Colonic mucosa (tissue), 4 donors: ENCODE measurements around the gene TAF1. TPM values are rescaled to one million over a fixed set of nuclear protein-coding genes. Genes with fewer than 3 reads are reported as not detected.
"Not testable (repeated sequence)": the region's sequence is repeated elsewhere in the genome, so short reads cannot be mapped to it uniquely, and the experiment has no call there.

Experiments used
- DNase-seq: peaks from one replicate; pipeline ENCODE4 v3.0.0-alpha.2; 2020
- H3K27ac ChIP-seq: fragments of 200-600 bp; one replicate; pipeline ENCODE4 v1.8.0; 2021
- H3K27me3 ChIP-seq: fragments of 200-600 bp; one replicate; pipeline ENCODE4 v1.8.0; 2021
- H3K36me3 ChIP-seq: fragments of 200-600 bp; one replicate; pipeline ENCODE4 v1.8.0; 2021
- H3K4me1 ChIP-seq: fragments of 200-600 bp; one replicate; pipeline ENCODE4 v1.8.0; 2021; ENCODE audit warnings: mild to moderate bottlenecking
- H3K4me3 ChIP-seq: fragments of 200-600 bp; one replicate; pipeline ENCODE4 v1.8.0; 2021
- H3K9ac ChIP-seq, 2 donors: one replicate each; pipeline ENCODE4 v1.7.0; 2013; ENCODE audit warnings: control low read depth in 2 of 2, low read depth in 2 of 2, low read length in 2 of 2
- H3K9me3 ChIP-seq: fragments of 200-600 bp; one replicate; pipeline ENCODE4 v1.8.0; 2021
- intact Hi-C: fragments of 100-400 bp; cut with DNase I; formaldehyde crosslinking; loops from one replicate; pipeline ENCODE4 v1.14.1; 2022
- total RNA-seq, 2 donors: library from RNA; stranded (reverse); fragmentation: NEBNext Ultra II Directional in 1 of 2; extraction: Animal tissue kit (Norgen Biotek cat#: 25700) in 1 of 2; gene quantifications; one replicate each; pipeline ENCODE4 v1.2.1, GENCODE V29; 2021
- TF ChIP-seq, protein P1 (sequence below): fragments of 200-600 bp; IDR thresholded peaks from one replicate; pipeline ENCODE4 v1.8.0; 2022; ENCODE audit warnings: antibody characterized with exemption, mild to moderate bottlenecking
- donor health status: healthy.
- donor health status: DM: no; HTN: no; CAD: no.
- donor health status: DM: no; HTN: no; CAD: no.

The TAF1 gene
- total RNA-seq, 2 donors from 2014 or later = 24.6 to 25.0 TPM

DNA sequence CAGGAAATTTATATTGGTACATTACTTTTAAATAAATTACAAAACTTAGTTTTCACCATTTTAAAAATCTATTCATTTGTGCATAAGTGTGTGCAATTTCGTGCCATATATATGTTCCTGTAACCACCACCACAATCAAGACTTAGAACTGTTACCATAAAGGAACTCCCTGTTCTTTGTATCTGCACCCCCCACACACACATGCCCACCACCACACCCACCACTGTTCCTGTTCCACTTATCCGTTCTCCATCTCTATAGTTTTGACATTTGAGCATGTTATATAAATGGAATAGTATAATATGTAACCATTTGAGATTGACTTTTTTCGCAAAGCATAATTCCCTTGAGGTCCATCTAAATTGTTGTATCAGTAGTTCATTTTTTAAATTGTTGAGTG is 73.7 kb downstream of the TAF1 start:
- intact Hi-C loops = no loop called here
- Histone ChIP-seq H3K36me3 (no peaks in the 10 kb centered on the region), H3K9ac (no peak overlapping the region), H3K9me3 (no peaks in the 10 kb centered on the region), H3K4me1 (no peaks in the 10 kb centered on the region), H3K27ac (no peak overlapping the region), H3K27me3 (no peaks in the 10 kb centered on the region), H3K4me3 (no peak overlapping the region)
- TF ChIP-seq, protein P1, sequence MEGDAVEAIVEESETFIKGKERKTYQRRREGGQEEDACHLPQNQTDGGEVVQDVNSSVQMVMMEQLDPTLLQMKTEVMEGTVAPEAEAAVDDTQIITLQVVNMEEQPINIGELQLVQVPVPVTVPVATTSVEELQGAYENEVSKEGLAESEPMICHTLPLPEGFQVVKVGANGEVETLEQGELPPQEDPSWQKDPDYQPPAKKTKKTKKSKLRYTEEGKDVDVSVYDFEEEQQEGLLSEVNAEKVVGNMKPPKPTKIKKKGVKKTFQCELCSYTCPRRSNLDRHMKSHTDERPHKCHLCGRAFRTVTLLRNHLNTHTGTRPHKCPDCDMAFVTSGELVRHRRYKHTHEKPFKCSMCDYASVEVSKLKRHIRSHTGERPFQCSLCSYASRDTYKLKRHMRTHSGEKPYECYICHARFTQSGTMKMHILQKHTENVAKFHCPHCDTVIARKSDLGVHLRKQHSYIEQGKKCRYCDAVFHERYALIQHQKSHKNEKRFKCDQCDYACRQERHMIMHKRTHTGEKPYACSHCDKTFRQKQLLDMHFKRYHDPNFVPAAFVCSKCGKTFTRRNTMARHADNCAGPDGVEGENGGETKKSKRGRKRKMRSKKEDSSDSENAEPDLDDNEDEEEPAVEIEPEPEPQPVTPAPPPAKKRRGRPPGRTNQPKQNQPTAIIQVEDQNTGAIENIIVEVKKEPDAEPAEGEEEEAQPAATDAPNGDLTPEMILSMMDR = no peak
- no peak for DNase-seq

DNA sequence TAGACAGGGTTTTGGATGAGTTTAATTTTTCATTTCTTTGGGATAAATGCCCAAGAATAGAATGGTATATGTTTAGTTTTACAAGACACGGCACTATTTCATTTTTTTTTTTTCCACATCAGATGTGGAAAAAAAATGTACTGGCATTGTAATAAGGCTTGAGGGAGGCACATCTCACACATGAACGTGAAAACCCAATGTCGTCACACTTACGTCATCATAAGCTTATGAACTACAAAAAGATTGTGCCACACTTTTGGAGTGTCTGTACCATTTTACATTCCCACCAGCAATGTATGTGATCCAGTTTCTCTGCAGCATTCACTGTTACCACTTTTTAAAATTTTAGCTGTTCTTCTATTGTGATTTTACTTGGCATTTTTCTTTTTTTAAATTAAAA is 74.2 kb downstream of the TAF1 start:
- no peak overlapping the region for H3K9ac ChIP-seq
- no peak for DNase-seq
- H3K36me3 ChIP-seq = no peaks in the 10 kb centered on the region
- no peaks in the 10 kb centered on the region for H3K4me1 ChIP-seq
- intact Hi-C loops = no loop called here
- TF ChIP-seq, protein P1 = no peak
- H3K27me3 ChIP-seq = no peaks in the 10 kb centered on the region
- no peaks in the 10 kb centered on the region for H3K9me3 ChIP-seq
- H3K27ac ChIP-seq = no peak overlapping the region
- H3K4me3 ChIP-seq = no peak overlapping the region

DNA sequence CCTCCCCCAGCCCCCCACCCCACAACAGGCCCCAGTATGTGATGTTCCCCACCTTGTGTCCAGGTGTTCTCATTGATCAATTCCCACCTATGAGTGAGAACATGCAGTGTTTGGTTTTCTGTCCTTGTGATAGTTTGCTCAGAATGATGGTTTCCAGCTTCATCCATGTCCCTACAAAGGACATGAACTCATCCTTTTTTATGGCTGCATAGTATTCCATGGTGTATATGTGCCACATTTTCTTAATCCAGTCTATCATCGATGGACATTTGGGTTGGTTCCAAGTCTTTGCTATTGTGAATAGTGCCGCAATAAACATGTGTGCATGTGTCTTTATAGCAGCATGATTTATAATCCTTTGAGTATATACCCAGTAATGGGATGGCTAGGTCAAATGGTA is 75.7 kb downstream of the TAF1 start:
- DNase-seq, H3K36me3 ChIP-seq, H3K27ac ChIP-seq, H3K4me3 ChIP-seq, H3K4me1 ChIP-seq, H3K9ac ChIP-seq, H3K27me3 ChIP-seq, H3K9me3 ChIP-seq, intact Hi-C loops: not testable (repeated sequence)

DNA sequence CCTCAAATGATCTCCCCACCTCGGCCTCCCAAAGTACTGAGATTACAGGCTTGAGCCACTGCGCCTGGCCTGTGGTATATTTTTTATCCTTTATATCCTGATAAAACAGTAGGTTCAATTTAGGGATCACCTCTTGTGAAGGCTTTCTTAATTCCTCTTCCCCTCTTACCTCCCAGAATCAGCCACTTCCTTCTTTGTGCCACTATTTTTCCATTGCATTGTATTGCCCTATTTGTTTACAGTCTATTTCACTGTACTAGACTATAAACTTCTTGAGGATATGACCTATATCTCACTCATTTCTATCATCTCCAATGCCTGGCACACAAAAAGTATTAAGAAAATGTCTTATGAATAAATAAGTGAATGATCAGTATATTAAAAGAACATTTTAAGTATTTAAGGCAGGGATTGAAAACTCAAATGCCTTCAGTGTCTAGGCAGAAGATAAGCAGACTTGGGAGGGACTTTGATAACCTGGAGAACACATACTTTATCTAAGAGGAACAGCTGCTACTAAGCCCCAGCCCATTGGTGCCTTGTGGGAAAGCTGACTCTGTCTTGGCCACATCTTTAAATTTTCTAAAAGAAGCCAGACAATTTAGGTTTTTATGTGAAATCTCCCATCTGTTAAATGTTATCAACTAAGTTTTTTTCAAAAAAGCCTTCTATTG is 84.4 kb downstream of the TAF1 start:
- intact Hi-C loops = no loop called here
- Histone ChIP-seq H3K9ac (no peak overlapping the region), H3K9me3 (no peaks in the 10 kb centered on the region), H3K4me1 (no peaks in the 10 kb centered on the region), H3K36me3 (no peaks in the 10 kb centered on the region), H3K27ac (no peak overlapping the region), H3K27me3 (no peaks in the 10 kb centered on the region), H3K4me3 (no peak overlapping the region)
- TF ChIP-seq, protein P1 = no peak
- DNase-seq = no peak

DNA sequence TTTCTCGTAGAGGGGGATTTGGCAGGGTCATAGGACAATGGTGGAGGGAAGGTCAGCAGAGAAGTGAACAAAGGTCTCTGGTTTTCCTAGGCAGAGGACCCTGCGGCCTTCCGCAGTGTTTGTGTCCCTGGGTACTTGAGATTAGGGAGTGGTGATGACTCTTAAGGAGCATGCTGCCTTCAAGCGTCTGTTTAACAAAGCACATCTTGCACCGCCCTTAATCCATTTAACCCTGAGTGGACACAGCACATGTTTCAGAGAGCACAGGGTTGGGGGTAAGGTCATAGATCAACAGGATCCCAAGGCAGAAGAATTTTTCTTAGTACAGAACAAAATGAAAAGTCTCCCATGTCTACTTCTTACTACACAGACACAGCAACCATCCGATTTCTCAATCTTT is 85.4 kb downstream of the TAF1 start:
- DNase-seq, H3K9me3 ChIP-seq, H3K4me3 ChIP-seq, H3K27me3 ChIP-seq, H3K4me1 ChIP-seq, intact Hi-C loops, H3K27ac ChIP-seq, H3K36me3 ChIP-seq, H3K9ac ChIP-seq: not testable (repeated sequence)

DNA sequence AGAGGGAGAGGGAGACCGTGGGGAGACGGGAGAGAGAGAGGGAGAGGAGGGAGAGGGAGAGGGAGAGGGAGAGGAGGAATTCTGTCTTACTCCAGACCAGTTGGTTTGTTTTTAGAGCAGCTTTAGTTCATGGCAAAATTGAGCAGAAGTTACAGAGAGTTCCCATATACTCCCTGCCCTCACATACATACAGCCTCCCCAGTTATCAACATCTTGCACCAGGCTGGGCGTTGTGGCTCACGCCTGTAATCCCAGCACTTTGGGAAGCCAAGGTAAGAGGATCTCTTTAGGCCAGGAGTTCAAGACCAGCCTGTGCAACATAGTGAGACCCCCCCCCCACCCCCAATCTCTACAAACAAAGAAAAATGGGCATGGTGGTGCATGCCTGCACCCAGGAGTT is 86.9 kb downstream of the TAF1 start:
- Histone ChIP-seq H3K4me3 (no peak overlapping the region), H3K27ac (no peak overlapping the region), H3K9ac (no peak overlapping the region), H3K4me1 (no peaks in the 10 kb centered on the region), H3K9me3 (no peaks in the 10 kb centered on the region), H3K36me3 (no peaks in the 10 kb centered on the region), H3K27me3 (no peaks in the 10 kb centered on the region)
- intact Hi-C loops = no loop called here
- DNase-seq = no peak
- TF ChIP-seq, protein P1 = no peak
